OCI-LY3 (cell line): Measurements from ENCODE around the gene UNC80.

Experiments used
- H2AFZ ChIP-seq: fragments of 200-600, 300-600 bp; shearing (Covaris generic); 2 replicates; pipeline ENCODE4 v1.6.0; 2014; ENCODE audit warnings: antibody characterized with exemption, low read depth, low read length
- H3K27ac ChIP-seq: fragments of 200-600, 300-600 bp; sonication (generic); 2 replicates; pipeline ENCODE4 v1.5.1; 2014; ENCODE audit warnings: mild to moderate bottlenecking, low read length, moderate library complexity, mixed read lengths
- H3K27me3 ChIP-seq: fragments of 200-600, 300-600 bp; sonication (generic); 2 replicates; pipeline ENCODE4 v1.6.1; 2014; ENCODE audit warnings: low read depth, low read length, mixed read lengths
- H3K36me3 ChIP-seq: fragments of 200-600, 300-600 bp; sonication (generic); replicated peaks from 2 replicates; pipeline ENCODE3; 2014; ENCODE audit warnings: low read depth, low read length, mixed read lengths
- H3K4me1 ChIP-seq: fragments of 300-600, 200-600 bp; sonication (generic); 2 replicates; pipeline ENCODE4 v1.6.1; 2014; ENCODE audit warnings: low read length, mixed read lengths
- H3K4me2 ChIP-seq: fragments of 200-600, 300-600 bp; sonication (generic); 2 replicates; pipeline ENCODE4 v1.6.1; 2014; ENCODE audit warnings: low read length, mixed read lengths
- H3K4me3 ChIP-seq: fragments of 300-600, 200-600 bp; sonication (generic); 2 replicates; pipeline ENCODE4 v1.5.1; 2014; ENCODE audit warnings: antibody characterized with exemption, mild to moderate bottlenecking, low read length, moderate library complexity
- H3K79me2 ChIP-seq: fragments of 300-600, 200-600 bp; shearing (Covaris generic); 2 replicates; pipeline ENCODE4 v1.6.1; 2014; ENCODE audit warnings: mild to moderate bottlenecking, low read length, mixed read lengths
- H3K9ac ChIP-seq: fragments of 300-600, 200-600 bp; shearing (Covaris generic); 2 replicates; pipeline ENCODE4 v1.6.0; 2014; ENCODE audit warnings: mild to moderate bottlenecking, low read length, moderate library complexity
- H3K9me3 ChIP-seq: fragments of 200-600, 300-600 bp; shearing (Covaris generic); 2 replicates; pipeline ENCODE4 v1.6.1; 2014; ENCODE audit warnings: low read length, mixed read lengths; ENCODE audit not compliant: insufficient read depth
- H4K20me1 ChIP-seq: fragments of 200-600, 300-600 bp; sonication (generic); 2 replicates; pipeline ENCODE4 v1.6.1; 2016; ENCODE audit warnings: low read length, mixed read lengths; ENCODE audit not compliant: insufficient read depth
- EZH2phosphoT487 ChIP-seq: fragments of 200-600 bp; shearing (Covaris generic); IDR thresholded peaks from 2 replicates; pipeline ENCODE4 v1.6.1; 2018; ENCODE audit warnings: antibody characterized with exemption, mixed run types, low read depth
- TF ChIP-seq, protein P1 (sequence below): fragments of 200-600, 300-600 bp; sonication (generic); IDR thresholded peaks from 2 replicates; pipeline ENCODE4 v1.5.1; 2014; ENCODE audit warnings: antibody characterized with exemption, low read length, low read depth

Gene UNC80

DNA sequence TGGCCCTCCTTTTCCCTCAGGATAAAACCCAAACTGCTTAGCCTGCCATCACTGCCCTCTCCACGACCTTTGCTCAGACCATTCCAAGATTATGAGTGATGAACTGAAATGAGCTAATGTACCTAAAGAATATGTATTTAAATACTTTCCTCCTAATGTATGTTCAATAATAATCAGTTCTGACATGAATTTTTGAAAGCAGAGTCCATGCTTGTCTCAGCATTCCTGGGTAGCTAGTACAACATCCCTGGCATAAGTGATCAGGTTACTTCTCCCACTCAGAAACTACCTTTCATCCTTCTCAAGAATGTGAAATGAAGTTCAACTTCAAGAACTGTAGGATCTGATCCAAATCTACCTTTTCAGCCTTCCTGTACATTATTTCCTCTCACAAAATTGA, 103.6 kb downstream of the UNC80 start:
- no peak overlapping the region for H3K9ac ChIP-seq
- H3K79me2 ChIP-seq, result no peaks in the 10 kb centered on the region
- peaks cover 7% of the 10 kb centered on the region; the same call in 1 of the 2 replicates for H3K27me3 ChIP-seq
- H2AFZ ChIP-seq, result no peak overlapping the region
- H3K27ac ChIP-seq, result no peak overlapping the region
- H3K4me2 ChIP-seq, result no peak overlapping the region
- TF ChIP-seq, protein P1, sequence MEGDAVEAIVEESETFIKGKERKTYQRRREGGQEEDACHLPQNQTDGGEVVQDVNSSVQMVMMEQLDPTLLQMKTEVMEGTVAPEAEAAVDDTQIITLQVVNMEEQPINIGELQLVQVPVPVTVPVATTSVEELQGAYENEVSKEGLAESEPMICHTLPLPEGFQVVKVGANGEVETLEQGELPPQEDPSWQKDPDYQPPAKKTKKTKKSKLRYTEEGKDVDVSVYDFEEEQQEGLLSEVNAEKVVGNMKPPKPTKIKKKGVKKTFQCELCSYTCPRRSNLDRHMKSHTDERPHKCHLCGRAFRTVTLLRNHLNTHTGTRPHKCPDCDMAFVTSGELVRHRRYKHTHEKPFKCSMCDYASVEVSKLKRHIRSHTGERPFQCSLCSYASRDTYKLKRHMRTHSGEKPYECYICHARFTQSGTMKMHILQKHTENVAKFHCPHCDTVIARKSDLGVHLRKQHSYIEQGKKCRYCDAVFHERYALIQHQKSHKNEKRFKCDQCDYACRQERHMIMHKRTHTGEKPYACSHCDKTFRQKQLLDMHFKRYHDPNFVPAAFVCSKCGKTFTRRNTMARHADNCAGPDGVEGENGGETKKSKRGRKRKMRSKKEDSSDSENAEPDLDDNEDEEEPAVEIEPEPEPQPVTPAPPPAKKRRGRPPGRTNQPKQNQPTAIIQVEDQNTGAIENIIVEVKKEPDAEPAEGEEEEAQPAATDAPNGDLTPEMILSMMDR, result no peak
- H3K4me1 ChIP-seq, result no peaks in the 10 kb centered on the region
- no peaks in the 10 kb centered on the region for H3K9me3 ChIP-seq
- H4K20me1 ChIP-seq, result no peaks in the 10 kb centered on the region
- no peaks in the 10 kb centered on the region for H3K36me3 ChIP-seq
- H3K4me3 ChIP-seq, result no peak overlapping the region

DNA sequence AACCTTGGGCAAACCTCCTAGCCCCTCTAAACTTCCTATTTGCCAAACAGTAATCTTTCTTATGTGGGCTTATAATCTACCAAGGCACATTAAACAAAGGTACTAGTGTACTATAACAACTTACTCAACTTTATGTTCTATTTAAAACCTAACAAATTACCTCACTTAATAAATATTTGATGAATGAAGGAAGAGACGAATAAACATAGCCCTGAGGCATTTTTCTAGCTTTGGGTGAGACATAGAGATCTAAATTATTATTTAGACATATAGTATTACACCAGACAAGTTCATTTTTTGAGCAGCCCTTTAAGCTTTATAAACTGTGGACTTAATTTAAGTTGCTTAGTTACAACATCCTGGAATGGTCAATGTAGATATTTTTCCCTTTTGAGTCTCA, 104.6 kb downstream of the UNC80 start:
- Histone ChIP-seq H3K36me3 (no peaks in the 10 kb centered on the region), H4K20me1 (no peaks in the 10 kb centered on the region), H3K4me2 (no peak overlapping the region), H3K9ac (no peak overlapping the region), H3K9me3 (no peaks in the 10 kb centered on the region), H3K79me2 (no peaks in the 10 kb centered on the region), H3K4me3 (no peak overlapping the region), H2AFZ (no peak overlapping the region), H3K27me3 (peaks cover 7% of the 10 kb centered on the region; the same call in 1 of the 2 replicates), H3K27ac (no peak overlapping the region), H3K4me1 (no peaks in the 10 kb centered on the region)
- TF ChIP-seq, protein P1, result no peak
- TF ChIP-seq EZH2phosphoT487, result no peak

DNA sequence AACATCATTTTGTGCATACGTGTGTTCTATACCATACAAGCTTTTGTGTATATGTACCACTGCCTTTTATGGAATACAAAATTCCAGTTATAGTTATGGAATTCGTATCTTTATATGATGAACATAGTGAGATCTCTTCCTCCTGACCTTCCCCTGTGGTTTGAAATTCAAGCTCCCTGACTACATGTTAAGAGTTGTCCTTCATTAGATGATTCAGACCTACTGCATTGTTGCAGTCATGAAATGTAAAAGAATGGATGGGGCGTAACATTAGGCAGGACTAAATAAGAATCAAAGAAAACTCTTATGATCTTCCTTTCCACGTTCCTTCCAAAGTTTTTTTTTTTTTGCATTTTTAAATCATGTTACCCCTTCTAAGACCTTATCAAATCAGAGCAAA, 107.1 kb downstream of the UNC80 start:
- Histone ChIP-seq H3K9ac (no peak overlapping the region), H3K36me3 (no peaks in the 10 kb centered on the region), H3K4me1 (no peaks in the 10 kb centered on the region), H2AFZ (no peak overlapping the region), H4K20me1 (no peaks in the 10 kb centered on the region), H3K79me2 (no peaks in the 10 kb centered on the region), H3K27ac (no peak overlapping the region), H3K9me3 (no peaks in the 10 kb centered on the region), H3K4me3 (no peak overlapping the region), H3K27me3 (peaks cover 7% of the 10 kb centered on the region; the same call in 1 of the 2 replicates), H3K4me2 (no peak overlapping the region)
- TF ChIP-seq, protein P1, result no peak
- TF ChIP-seq EZH2phosphoT487, result no peak

DNA sequence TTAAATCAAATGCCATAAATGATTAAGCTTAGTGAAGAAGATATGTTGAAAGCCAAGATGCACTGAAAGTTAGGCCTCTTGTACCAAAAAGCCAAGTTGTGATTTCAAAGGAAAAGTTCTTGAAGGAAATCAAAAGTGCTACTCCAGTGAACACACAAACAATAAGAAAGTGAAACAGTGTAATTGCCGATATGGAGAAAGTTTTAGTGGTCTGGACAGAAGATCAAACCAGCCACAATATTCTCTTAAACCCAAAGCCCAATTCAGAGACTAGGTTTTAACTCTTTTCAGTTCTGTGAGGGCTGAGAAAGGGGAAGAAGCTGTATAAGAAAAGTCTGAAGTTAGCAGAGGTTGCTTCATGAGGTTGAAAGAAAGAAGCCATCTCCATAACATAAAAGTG, 129.0 kb downstream of the UNC80 start:
- no peaks in the 10 kb centered on the region for H3K9me3 ChIP-seq
- no peaks in the 10 kb centered on the region for H3K27me3 ChIP-seq
- H3K27ac ChIP-seq, result no peak overlapping the region

More for the DNA sequence above, 129.0 kb downstream of the UNC80 start:
- Histone ChIP-seq H3K4me1 (no peaks in the 10 kb centered on the region), H2AFZ (peak overlapping the region; percentile 34; the same call in 1 of the 2 replicates), H3K4me2 (peak overlapping the region; percentile 28), H3K36me3 (no peaks in the 10 kb centered on the region), H4K20me1 (no peaks in the 10 kb centered on the region), H3K79me2 (no peaks in the 10 kb centered on the region), H3K4me3 (no peak overlapping the region), H3K9ac (no peak overlapping the region)
- TF ChIP-seq, protein P1, result no peak
- no peak for TF ChIP-seq EZH2phosphoT487
